ENCODE results near the gene C1orf35. TPM values are rescaled to one million over a fixed set of nuclear protein-coding genes. Genes with fewer than 3 reads are reported as not detected.

C1orf35 gene
- total and polyA plus RNA-seq, 4 donors: 4.0 to 7.5 (median 6.4) TPM

GRCh38 chr1:228058949-228059633 lies 44.0 kb downstream of the C1orf35 start (continued):
- TF ChIP-seq CTCF (IDR thresholded peaks at IDR 0.05; ENCODE audit: low read depth, low read length, missing input control) (no peak), GABPA (IDR thresholded peaks at IDR 0.05 in 1 of 2, conservative IDR thresholded peaks at IDR 0.05 in 1 of 2) (no peak), MAX (IDR thresholded peaks at IDR 0.05) (no peak), FOXA2 (IDR thresholded peaks at IDR 0.05) (no peak), HNF4A (conservative IDR thresholded peaks at IDR 0.05) (no peak), RAD21 (IDR thresholded peaks at IDR 0.05) (no peak), TAF1 (conservative IDR thresholded peaks at IDR 0.05) (no peak)

- H3K9me3 ChIP-seq (ENCODE audit: control insufficient read depth in 4 of 4, low read length in 3 of 4): peaks cover 0 to 5% (median under 1%) of the 10 kb centered on the region in 4 donors
- no peak for TF ChIP-seq EGR1 (IDR thresholded peaks at IDR 0.05; ENCODE audit: low read depth in 2 of 2)
- TF ChIP-seq YY1 (IDR thresholded peaks at IDR 0.05): no peak
- no peak for TF ChIP-seq GABPA (IDR thresholded peaks at IDR 0.05 in 1 of 2, conservative IDR thresholded peaks at IDR 0.05 in 1 of 2)
- no peak for TF ChIP-seq HNF4A (conservative IDR thresholded peaks at IDR 0.05)
- TF ChIP-seq FOXA1 (IDR thresholded peaks at IDR 0.05): no peak
- no peak for TF ChIP-seq MAX (IDR thresholded peaks at IDR 0.05)
- TF ChIP-seq ATF3 (IDR thresholded peaks at IDR 0.05): no peak
- TF ChIP-seq RXRA (IDR thresholded peaks at IDR 0.05): no peak
- TF ChIP-seq REST (IDR thresholded peaks at IDR 0.05): no peak
- no peak for TF ChIP-seq HNF4G (IDR thresholded peaks at IDR 0.05)
- no peak for TF ChIP-seq JUND (IDR thresholded peaks at IDR 0.05)
- no peak for TF ChIP-seq ZBTB33 (IDR thresholded peaks at IDR 0.05)
- TF ChIP-seq RAD21 (IDR thresholded peaks at IDR 0.05): no peak
- no peak for TF ChIP-seq CTCF (IDR thresholded peaks at IDR 0.05; ENCODE audit: low read depth, low read length, missing input control)
- no peak for TF ChIP-seq TAF1 (conservative IDR thresholded peaks at IDR 0.05)
- TF ChIP-seq SP1 (IDR thresholded peaks at IDR 0.05): no peak
- no peak for DNase-seq (ENCODE audit: low spot score)
- 49% methylated on average over 18 of the region's 18 CpGs for WGBS
- H3K4me1 ChIP-seq (ENCODE audit: control insufficient read depth in 4 of 4, insufficient read depth in 4 of 4, low read length in 3 of 4): peaks cover 0 to 7% (median 4%) of the 10 kb centered on the region in 4 donors
- H3K36me3 ChIP-seq (ENCODE audit: control insufficient read depth in 4 of 4, insufficient read depth in 3 of 4, low read depth in 1 of 4, low read length in 3 of 4): no peaks in the 10 kb centered on the region
- H3K4me3 ChIP-seq (ENCODE audit: low read depth in 1 of 3, low read length in 3 of 3): no peak overlapping the region
- no peak overlapping the region for H3K27ac ChIP-seq (ENCODE audit: low read depth in 1 of 2, low read length in 2 of 2)
- H3K27me3 ChIP-seq (ENCODE audit: control insufficient read depth in 4 of 4, insufficient read depth in 4 of 4, low read length in 3 of 4): peaks cover 0 to 11% (median 6%) of the 10 kb centered on the region in 4 donors
- no peak overlapping the region for H3K9ac ChIP-seq (ENCODE audit: low read depth in 1 of 2, low read length in 2 of 2)
Measured at GRCh38 chr1:228058172-228058948, 44.8 kb downstream of the C1orf35 start.

Data from liver (tissue), 9 donors.